Neural progenitor cell (in vitro differentiated cells): ENCODE results near the gene GP9.

ENCODE experiments used
- CTCF ChIP-seq: fragments of 200-600 bp; sonication (generic); IDR thresholded peaks from 2 replicates; pipeline ENCODE4 v1.5.1; 2017; ENCODE audit warnings: antibody characterized with exemption, mild to moderate bottlenecking
- EZH2 ChIP-seq: fragments of 200-600 bp; sonication (generic); IDR thresholded peaks from 2 replicates; pipeline ENCODE4 v1.6.1; 2017; ENCODE audit warnings: antibody characterized with exemption, mild to moderate bottlenecking, moderate library complexity

GRCh38 chr3:129050556-129051295, 9.9 kb upstream of the GP9 start:
- TF ChIP-seq CTCF (no peak), EZH2 (no peak)
